Activated CD4-positive, alpha-beta T cell treated with anti-CD3 and anti-CD28 coated beads, Interleukin-2, Interleukin-6, amounts not matched to agents 100 ng/mL and 50 ng/mL, durations not matched to agents 16 hours and 8 hours (primary cell): Measurements from ENCODE around the gene NSUN7.
"Not testable (repeated sequence)": the region's sequence is repeated elsewhere in the genome, so short reads cannot be mapped to it uniquely, and the experiment has no call there.

Experiments used
- DNase-seq: peaks from one replicate; pipeline ENCODE4 v3.0.0-alpha.2; 2020

Gene NSUN7, protein sequence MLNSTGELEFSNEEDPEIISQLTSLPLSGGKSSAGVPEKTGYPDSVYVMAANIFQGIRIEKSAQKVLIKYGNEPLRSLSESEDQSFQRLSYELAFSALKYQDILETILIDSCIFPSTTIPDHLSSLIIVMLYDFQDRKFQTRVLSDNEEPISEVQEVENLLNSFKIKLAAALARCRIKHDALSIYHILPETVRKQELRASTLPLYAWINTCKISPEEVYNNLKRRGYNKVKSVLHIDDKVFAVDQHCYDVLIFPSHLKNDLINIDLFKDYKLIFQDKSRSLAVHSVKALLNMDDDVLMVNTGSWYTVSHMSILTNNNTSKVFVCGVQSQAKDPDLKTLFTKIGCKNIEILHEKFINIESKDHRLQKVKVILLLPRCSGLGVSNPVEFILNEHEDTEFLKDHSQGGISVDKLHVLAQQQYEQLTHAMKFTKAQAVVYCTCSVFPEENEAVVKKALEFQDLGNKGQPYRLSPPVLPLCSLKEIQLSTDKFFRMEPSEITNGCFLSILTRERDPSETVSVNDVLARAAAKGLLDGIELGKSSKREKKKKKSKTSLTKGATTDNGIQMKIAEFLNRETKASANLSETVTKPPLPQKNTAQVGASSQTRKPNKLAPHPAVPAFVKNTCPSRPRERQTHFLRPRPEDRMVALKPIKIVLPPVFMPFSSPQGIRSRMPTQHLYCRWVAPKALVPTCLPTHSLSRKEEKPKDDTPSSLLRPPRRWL

DNA sequence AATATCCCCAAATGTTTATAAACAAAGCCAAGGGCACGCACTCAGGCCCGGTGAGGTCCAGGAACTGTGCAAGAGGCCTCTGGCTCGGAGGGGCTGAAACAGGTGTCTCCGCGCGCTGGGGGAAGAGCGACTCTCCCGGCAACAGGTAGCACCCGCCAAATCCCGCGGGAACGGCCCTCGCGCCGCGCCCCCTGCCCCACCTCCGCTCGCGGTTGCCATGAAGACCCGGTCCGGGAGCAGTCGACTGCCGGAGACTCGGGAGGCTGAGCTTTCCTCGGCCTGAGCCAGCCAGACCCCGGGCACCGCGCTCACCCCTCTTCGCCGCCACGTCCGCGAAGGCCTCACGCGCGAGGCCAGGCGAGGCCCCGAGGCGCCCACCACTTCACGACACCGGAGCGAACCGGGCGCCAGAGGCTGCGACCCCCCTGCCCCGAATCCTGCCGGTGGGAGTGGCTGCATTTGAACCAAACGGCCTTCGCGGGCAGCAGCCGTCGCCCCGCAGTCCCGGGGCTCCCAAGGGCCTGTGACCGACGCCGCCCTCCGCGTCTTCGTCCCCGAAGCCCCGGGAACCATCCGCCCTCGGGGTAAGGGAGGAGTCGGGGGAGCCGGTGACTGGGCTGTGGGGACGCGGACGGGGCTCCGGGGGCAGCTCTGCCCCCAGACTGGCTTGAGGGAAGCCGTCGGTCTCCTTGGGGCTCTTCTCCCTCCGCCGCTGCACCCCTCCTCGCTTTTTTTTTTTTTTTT is at the start of gene NSUN7:
TSS of gene NSUN7 (plus strand) at position 239 of the 744 bp plus-strand sequence. CDS start 739 bp downstream, outside the sequence.
- DNase-seq, result peak; percentile 5

DNA sequence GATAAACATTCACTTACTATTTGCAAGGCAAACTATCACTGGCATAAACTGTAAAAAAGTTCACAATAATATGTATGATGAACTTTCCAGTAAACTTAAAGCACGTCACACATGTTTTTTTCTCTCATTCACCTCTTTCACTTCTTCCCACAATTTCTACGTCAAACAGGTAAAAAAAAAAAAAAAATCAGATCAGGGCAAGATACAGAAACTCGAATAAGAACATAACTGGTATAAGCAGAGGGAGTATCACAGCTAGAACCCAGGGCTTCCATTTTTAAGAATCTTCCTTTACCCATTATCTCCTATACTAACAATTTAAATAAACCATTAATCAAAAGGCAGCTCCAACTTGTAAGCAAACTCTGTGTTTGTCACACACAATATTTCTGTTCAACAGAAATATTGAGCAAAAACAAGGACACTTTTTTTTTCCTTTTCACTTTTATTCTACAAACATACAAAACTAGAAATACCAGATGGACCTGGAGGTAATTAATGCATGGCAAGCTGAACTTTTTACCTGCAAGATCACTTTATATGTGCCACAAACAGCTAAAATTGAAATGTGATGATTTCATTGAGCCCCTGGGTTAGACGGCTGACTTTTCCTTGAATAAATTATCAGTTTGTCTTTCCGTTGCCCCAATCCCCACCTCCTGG is 47.5 kb upstream of the NSUN7 start:
- DNase-seq, result no peak

DNA sequence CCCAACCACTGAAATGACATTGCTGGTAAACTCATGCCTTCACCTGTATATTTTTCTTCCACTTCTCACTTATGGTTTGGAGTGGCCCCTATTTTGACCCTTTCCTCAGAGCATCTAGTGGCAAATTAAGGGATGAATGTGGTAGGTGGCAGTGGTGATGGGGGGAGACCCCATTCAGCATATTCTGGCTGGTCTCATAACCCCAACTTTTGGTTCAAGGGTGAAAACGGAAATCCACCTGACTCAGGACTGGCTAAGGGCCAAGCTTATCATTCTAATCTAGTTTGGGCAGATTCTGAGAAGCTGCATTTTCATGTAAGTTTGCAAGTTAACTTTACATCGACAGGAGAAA is 47.0 kb upstream of the NSUN7 start:
- peak; percentile 76 for DNase-seq

DNA sequence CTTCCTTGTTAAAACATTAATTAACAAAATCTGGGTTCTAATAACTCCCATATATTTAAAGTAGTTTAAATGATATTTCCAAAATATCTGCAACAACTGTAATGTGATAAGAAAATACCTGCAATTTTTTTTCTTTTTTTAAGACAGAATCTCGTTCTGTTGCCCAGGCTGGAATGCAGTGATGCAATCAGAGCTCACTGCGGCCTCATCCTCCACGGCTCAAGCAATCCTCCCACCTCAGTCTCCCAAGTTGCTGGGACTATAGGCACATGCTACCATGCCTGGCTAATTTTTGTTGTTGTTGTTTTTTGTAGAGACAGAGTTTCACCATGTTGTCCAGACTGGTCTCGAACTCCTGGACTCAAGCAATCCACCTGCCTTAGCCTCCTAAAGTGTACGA is 45.7 kb upstream of the NSUN7 start:
- no peak for DNase-seq

DNA sequence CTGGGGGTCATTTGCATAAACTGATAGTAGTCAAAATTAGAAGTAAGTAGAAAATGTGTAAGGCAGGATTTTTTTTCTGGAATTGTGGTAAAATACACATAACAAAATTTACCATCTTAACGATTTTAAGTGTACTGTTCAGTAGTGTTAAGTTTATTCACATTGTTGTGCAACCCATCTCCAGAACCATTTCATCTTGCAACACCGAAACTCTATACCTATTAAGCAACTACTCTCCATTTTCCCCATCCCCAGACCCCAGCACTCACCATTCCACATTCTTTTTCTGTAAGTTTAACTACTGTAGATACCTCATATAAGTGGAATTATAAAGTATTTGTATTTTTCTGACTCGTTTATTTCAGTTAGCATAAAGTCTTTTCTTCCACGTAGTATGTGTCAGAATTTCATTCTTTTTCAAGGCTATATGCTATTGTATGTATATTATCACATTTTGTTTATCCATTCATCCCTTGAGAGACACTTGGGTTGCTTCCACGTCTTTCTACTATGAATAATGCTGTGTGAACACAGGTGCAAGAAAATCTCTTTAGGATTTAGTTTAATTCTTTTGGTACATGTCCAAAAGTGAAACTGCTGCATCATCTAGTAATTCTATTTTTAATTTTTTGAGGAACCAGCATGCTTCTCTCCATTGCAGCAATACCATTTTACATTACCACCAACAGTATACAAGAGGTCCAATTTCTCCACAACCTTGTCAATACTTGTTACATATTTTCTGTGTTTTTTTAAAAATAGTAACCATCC is 39.1 kb upstream of the NSUN7 start:
- DNase-seq, result no peak

DNA sequence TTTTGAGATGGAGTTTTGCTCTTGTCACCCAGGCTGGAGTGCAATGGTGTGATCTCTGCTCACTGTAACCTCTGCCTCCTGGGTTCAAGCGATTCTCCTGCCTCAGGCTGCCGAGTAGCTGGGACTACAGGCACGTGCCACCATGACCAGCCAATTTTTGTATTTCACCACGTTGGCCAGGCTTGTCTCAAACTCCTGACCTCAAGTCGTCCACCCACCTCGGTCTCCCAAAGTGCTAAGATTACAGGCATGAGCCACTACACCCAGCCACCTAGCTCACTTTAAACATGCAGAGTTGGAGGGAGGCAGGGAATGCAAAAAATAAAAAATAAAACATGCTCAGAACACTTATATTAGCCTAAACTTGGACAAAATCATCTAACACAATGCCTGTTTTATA is 36.8 kb upstream of the NSUN7 start:
- DNase-seq, result not testable (repeated sequence)

DNA sequence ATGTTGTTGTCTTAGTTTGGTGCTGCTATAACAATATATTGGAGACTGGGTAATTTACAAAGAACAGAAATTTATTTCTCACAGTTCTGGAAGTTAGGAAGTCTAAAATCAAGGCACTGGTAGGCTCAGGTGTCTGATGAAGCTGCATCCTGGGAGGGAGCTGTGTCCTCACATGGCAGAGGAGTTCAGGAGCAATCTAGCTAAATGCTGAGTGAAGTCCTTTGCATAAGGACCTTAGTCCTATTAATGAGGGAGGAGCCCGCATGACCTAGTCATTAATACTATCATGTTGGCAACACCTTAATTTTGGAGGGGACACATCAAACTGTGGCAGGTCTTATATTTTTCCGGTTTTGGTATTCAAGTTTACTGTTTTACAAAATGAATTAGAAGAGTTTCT is 36.0 kb upstream of the NSUN7 start:
- DNase-seq, result no peak

DNA sequence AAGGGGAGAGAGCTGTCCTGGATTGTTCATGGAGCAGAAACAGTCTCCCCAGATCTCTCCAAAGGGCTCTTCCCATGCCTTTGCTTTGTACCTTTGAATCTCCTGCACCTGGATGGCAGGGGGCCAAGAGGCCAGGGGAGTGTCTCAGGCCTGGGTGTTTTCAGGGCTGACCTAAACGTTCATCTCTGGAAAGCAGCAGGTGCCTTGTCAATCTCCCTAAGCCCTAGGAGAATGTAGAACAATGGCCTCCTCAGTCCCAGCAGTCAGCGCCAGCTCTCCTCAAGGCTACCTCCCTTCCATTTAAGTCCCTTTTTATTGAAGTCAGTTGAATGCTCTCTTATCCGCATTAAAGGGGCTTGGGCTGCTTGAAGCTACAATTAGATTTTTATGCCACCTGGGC is 31.2 kb upstream of the NSUN7 start:
- DNase-seq, result no peak

DNA sequence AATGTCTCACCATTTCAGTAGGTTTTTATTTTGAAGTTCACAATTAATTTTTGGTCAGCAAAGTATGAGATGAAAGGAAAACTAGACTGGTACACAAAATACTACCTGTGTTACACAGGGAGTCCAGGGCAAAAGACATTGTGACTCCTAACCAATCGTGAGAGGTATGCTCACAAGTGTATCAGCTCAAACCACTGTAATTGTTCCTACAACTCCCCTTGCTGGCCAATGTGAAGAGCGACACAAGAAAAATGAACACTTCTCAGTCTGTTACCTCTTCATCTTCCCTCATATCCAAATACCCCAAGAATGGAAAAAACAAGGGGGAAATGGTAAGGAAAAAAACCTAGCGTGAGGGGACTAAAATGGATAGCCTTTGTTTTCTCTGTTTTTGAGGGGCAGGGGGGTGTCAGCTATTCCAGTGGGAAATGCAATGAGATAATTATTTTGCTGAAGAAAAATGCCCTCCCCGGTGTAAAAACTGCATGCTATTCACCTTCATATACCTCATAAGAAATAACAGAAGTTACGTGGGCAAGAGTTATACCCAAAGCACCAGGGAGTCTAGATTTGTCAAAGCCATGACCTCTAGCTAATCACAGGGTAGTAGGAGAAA is 30.6 kb upstream of the NSUN7 start:
- peak; percentile 62 for DNase-seq

DNA sequence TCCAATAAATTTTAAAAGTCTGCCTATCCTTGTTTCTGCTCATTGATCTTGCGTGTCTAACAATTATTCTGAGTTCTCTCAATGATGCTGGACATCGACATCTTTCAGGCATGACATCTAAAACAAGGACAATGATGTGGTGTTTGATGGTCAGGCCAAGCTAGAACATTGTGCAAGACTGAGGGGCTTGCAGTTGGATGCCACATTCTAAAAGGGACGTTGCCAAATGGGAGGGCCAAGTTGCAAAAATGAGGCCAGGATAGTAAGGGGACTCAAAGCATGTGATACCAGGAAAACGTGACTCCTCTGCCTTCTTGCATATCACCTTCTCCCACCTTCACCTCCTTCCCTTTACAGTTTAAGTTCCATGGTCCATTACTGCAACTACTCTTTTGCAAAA is 29.4 kb upstream of the NSUN7 start:
- DNase-seq, result no peak

DNA sequence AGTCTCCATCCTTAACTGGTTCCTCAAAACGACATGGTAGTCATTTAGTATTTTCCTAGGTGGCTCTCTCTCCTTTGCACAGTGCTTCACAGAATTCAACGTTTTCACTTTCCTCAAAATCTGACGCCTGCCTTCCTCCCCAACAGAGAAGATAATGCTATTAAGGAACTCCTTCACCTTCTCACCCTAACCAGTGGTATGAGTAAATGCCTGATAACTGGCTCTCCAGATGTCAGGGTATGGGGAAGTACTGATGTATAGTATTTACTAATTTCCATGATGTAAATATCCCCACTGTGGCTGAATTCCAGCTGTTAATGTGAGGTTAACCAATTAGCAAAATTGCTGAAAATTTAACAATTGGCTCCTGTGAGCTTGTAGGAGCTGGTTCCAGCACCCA is 28.8 kb upstream of the NSUN7 start:
- DNase-seq, result no peak

DNA sequence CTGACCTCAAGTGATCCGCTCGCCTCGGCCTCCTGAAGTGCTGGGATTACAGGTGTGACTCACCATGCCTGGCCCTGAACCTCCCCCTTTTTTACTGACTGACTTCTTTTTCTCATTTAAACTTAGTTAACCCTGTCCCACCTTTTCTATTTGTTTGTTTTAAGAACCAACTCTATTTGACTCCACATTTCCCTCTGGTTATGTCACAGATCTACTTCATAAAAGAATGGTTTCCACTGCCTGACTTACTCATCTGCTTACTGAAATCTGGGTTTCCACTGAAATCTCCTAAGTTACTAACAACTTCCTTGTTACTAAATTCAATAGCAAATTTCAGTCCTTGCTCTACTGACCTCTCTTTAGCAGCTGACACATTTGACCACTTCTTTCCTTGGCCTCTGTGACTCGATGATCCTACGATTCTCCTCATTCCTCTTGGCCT is 28.0 kb upstream of the NSUN7 start:
- DNase-seq, result peak; percentile 47

DNA sequence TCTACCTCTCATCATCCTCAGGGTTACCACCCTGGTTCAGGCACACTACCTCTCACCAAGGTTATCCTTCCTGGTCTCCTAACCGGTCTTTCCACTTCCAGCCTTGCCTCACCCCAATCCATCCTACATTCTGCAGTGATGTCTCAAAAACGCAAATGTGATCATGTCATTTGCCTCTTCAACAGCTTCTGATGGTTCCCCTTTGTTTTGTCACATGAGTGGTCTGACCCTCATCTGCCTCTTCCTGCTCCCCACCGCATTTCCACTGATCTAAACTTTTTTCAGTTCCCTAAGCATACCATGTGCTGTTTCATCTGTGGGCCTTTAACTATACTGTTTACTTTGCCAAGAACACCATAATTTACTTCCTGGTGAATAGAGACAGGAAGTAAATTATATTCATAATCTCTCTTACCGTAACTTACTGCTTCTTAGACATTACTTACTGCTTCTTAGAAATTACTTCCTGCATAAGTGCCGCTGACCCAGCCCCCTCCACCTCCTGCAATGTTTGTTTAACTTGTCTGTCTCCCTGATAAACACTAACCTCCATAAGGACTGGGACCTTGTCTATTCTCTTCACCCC is 27.1 kb upstream of the NSUN7 start:
- peak; percentile 50 for DNase-seq

DNA sequence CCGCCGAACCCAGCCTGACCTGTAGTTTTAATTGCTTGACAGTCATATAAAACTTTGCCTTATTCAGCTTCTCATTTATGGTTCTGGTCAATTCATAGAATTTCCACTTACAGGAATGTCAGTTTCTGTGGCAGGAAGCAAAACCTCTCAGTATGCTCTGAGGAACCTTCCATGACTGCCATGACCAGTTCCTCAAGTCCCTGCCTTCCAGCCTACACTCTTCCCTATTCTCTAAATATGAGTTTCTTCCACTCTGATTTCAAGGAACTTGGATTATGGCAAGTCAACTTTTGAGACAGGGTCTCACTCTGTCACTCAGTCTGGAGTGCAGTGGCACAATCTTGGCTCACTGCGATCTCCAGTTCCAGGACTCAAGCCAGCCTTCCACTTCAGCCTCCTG is 26.0 kb upstream of the NSUN7 start:
- no peak for DNase-seq

DNA sequence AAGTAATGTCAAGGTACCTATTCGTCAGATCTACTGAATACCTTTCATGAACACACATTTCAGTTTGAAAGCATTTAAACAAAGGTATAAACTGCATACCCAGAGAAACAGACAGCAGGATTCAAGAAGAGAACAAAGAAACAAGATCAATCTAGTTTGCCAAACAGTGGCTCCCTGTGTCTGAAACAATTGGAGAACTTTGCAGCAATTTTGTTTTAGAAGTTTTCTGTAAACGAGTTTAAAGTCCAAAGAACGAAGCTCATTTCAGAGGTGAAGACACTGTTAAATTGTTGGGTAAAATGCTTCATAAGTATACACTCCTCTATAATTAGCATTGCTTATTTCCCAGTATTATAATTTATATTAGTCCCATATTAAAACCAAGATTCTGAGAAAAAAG is 21.4 kb upstream of the NSUN7 start:
- DNase-seq, result no peak

DNA sequence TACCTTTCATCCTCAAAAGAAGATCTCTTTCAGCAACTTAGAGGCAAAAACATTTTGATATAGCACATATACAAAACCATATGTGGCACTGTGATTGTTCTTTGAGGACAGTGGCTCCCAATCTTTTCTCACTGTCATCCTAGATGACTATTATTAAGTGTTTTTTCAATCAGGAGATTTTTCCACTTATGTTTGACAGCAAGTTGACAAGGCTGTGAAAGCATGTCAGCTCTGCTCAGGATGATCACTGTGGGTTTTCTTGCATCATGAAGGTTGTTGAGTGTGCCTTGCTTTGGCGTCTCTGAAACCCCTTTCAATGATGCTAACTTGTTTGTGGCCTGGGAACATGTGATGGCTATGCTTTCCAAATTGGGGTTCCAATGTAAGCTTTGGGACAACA is 20.2 kb upstream of the NSUN7 start:
- no peak for DNase-seq

DNA sequence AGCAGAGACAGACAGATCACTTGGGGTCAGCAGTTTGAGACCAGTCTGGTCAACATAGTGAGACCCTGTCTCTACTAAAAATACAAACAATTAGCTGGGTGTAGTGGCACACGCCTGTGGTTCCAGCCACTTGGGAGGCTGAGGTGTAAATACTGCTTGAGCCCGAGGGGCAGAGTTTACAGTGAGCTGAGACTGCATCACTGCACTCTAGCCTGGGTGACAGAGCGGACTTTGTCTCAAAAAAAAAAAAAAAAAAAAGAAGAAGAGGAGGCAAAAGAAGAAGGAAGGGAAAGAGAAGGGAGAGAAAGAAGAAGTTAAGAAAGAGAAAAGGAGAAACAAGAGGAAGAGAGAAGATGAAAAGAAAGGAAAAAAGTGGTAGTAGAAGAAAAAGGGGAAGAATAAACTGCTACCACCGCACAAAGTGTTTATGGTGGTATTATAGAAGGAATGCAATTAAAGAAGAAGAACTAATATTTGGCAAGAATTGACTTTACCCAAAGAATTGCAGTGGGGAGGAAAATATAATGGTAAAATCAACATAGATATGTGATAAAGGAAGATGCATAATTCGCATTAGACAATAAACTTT is 19.6 kb upstream of the NSUN7 start:
- DNase-seq, result no peak

DNA sequence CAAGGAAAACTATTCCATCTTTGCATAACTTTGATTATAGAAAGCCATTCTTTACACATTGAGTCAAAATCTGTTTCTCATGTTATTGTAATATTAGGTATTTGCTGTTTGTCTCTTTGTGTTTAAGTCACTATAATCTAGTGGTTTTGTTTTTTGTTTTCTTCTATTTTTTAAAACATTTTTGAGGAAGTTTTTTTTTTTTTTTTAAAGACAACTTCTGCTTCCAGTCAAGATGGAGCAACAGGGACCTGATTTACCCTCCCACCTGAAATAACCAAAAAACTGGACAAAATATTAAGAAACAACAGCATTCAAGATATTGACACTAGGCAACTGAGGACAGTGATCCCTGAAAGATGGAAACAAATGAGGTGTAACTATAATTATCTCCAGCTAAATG is 18.4 kb upstream of the NSUN7 start:
- DNase-seq, result no peak

DNA sequence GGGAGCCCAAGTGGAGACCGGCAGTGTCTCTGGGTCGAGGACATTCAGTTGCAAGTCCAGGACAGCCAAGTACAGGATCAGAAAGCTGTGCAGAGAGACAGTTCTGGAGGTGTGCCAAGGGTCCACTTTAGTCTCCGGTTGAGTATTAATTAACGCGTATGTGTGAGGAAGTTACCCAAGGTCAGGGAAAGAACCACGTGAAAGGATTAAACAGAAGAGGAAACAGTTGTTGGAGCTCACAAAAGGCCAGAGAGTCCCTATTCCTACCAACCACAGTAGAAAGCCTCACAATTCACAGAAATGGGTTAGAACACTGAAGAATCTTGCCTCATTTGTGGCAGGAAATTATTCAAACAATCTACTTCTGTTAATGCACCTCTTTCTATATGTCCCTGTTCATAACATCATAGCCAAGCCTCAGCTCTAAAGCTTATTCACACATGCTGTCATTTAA is 17.9 kb upstream of the NSUN7 start:
- peak; percentile 32 for DNase-seq

DNA sequence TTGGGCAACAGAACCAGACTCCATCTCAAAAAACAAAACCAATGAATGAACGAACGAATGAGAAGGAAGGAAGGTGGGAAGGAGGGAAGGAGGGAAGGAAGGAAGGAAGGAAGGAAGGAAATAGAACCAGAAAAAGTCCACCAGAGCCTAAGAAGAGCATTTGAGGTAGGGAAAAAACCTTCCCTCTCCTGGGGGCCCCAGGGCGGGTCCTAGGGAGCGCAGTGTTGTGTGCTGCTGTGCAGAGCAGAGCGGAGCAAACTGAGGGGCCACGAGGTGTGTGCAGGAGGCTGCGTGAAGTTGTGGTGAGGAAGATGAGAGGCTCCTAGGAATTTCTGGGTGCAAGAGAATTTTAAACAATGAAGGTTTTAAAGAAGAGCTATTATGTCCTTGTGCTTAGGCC is 16.0 kb upstream of the NSUN7 start:
- no peak for DNase-seq

DNA sequence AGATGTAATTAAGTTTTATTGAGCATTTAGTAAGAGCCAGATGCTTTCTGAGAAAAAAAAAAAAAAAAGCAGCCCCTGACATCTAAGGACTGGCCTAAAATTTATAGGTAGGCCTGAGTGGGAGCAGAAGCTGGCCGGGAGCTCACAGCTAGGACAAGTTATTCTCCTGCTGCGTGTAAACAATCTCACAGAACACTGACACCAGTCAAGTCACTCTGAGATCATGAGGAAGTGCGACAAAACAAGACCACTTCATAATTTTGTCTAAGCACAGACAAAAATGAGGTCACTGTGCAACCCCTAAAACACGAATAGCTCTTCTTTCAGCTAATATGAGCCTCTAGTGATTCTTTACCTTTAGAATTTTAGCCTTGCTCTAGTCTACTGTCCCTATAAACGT is 15.3 kb upstream of the NSUN7 start:
- no peak for DNase-seq
